ENCODE data around the gene TUBB2B.

GRCh38 chr6:3193102-3193849 lies 34.2 kb downstream of the TUBB2B start:
- TF ChIP-seq, protein P1, sequence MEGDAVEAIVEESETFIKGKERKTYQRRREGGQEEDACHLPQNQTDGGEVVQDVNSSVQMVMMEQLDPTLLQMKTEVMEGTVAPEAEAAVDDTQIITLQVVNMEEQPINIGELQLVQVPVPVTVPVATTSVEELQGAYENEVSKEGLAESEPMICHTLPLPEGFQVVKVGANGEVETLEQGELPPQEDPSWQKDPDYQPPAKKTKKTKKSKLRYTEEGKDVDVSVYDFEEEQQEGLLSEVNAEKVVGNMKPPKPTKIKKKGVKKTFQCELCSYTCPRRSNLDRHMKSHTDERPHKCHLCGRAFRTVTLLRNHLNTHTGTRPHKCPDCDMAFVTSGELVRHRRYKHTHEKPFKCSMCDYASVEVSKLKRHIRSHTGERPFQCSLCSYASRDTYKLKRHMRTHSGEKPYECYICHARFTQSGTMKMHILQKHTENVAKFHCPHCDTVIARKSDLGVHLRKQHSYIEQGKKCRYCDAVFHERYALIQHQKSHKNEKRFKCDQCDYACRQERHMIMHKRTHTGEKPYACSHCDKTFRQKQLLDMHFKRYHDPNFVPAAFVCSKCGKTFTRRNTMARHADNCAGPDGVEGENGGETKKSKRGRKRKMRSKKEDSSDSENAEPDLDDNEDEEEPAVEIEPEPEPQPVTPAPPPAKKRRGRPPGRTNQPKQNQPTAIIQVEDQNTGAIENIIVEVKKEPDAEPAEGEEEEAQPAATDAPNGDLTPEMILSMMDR (IDR thresholded peaks at IDR 0.05; ENCODE audit: insufficient read depth, low read depth, low read length), result no peak
- TF ChIP-seq EZH2 (IDR thresholded peaks at IDR 0.05; ENCODE audit: insufficient read depth, low read length), result no peak
